HG03196 (cell line): ENCODE data around the gene NTSR1.

Experiments used
- ATAC-seq: cut with Tn5 transposase; IDR thresholded peaks from one replicate; pipeline ENCODE4 v1.9.1; 2021; ENCODE audit not compliant: unreplicated experiment

The NTSR1 gene

GRCh38 chr20:62797671-62798532 lies 89.3 kb downstream of the NTSR1 start:
- no peak for ATAC-seq

GRCh38 chr20:62799036-62799435 lies 90.4 kb downstream of the NTSR1 start:
- no peak for ATAC-seq

DNA sequence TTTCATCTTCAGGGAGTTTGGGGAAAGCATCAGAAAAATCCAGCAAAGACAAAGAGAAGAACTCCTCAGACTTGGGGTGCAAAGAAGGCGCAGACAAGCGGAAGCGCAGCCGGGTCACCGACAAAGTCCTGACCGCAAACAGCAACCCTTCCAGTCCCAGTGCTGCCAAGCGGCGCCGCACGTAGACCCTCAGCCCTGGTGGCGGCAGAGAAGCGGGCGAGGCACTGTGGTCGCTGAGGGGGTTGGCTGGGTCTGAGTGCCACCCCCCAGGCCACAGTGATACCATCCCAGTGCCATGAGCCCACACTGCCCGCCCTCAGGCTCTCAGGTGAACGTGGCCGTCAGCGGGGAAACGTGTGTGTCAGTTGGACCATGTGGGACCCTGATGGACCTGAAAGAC lies 90.8 kb downstream of the NTSR1 start:
- ATAC-seq = no peak

- ATAC-seq = no peak
Measured at GRCh38 chr20:62799873-62800272, 91.2 kb downstream of the NTSR1 start.

DNA sequence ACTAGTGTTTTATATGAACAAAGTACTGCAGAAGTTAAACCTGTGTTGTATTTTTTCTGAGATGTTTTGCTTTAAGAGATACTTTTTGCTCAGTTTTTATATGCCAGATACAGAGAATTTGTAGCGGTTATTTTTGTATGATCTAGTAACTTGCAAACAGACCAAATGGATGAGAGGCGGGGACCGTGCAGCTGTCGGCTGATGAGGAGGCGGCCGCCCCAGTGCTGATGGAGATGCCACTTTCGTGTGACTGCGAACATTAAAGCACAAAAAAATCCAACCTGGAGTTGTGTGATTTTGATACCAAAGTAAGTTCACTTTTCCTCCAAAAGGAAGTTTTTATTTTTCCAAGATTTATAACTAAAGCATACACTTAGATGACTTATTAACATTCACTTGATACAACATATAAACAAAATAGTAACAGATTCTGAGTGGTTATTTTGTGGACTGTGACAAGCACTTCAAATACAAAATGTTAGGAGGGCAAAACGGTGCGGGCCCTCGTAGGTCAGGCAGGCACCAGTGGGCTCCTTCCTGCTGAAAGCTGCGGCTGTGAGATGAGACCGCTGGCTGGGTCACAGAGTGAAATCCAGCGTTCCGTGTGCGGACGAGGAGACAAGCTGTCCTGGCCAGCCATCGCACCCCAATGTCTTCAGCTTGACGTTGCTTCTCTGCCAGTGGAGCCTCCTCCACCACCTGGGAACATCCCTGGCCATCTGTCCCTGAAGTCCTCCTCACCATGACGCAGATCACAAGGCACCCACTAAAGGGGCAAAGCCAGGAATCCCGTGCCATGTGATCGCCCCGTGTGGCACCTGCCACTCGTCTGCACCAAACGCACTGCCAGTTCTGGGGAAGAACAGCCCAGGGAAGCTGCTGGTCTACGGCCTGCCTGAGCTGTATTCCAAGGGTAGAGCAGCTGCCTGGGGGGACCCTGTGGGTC lies 92.0 kb downstream of the NTSR1 start:
- ATAC-seq = no peak

DNA sequence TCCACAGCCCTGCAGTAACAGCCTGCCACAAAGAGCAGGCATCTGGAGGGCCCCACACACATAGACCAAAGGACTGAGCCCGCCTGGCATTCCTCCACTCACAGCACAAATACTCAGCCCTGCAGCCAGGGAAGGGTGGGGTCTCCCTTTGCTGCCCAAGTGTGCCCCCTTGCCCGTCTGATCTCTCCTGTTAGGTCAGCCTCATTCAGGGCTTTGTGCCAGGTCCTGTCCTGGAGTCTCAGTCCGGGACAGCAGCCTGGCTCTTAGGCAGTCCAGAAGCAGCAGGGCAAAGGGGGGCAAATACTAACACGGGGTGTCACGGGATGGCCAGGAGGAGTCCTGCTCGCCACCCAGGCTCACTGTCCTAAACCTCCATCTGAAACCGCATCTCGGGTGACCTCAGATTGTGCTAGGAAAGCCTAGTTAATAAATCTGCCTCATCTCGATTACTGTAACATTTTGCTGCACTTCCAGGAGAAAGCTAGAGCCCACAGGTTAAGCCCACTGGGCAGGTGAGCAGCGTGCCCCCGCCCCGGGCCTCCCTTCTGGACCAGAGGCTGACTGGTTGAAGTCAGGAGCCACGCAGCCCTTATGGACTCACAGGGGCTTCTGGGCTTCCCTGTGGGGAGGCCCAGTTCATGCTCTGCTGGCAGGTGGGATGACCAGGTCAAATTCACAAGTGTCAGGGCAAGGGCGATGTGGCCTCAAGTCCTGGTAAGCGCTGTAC lies 92.8 kb downstream of the NTSR1 start:
- no peak for ATAC-seq

DNA sequence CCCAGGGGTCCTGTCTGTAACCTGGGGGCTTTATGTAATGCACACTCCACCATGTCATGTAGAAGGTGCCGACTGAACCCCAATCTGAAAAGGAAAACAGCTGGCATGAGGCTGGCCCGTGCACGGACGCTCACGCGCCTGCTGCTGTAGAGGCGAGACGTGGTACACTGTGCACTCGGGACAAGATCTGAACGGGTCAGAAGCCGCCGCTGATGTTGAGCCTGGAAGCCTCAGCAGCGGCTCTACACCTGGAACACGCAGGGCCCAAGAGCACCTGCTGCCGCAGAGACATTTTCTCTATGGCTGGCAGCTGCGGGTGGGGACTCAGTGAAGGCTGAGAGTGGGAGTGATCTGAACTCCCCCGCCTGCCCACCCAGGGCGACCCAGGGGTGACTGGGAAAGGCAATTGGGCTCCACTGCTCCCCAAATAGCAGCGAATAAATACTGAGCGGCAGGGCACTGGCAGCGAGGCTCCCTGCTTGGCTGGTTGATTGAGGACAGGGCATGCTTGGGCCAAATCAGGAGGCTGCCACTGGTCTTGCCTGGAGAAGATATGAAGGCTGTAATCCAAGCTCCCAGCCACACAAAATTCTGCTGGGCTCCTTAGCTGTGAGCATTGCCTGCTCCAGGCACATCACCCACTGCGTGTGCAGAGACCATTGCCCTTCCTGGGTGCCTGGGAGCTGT lies 93.5 kb downstream of the NTSR1 start:
- ATAC-seq = no peak

DNA sequence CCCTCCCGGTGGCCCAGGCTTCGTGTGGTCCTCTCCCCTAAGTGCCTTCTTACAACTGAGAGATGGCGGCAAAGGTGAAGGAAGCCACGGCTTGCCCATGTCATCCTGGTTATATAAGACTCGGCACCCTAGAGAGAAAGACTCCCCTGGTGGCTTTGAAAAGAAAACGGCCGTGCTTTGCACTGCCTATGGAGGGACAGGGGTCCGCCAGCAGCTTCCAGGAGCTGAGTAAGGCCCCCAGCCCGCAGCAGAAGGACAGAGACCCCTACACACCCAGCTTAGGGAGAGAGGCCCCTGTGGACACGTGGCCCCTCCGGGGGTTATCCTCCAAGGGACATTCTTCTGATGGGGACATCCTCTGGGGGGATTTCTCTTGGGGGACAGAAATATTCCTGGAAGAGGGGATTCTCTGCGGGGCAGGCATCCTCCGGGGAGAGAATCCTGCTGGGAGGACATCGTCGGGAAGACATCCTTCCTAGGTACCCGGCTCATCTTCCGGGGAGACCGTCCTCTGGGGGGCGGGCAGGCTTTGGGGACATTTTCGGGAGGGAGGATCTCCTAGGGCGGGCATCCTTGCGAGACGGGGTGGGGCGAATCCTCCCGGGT lies 95.5 kb downstream of the NTSR1 start:
- no peak for ATAC-seq

- ATAC-seq = no peak
Measured at GRCh38 chr20:62804627-62805154, 96.1 kb downstream of the NTSR1 start, which contains the start of gene OGFR. OGFR (plus strand) TSS chr20:62804835; CDS start chr20:62804860, 25 bp downstream.

DNA sequence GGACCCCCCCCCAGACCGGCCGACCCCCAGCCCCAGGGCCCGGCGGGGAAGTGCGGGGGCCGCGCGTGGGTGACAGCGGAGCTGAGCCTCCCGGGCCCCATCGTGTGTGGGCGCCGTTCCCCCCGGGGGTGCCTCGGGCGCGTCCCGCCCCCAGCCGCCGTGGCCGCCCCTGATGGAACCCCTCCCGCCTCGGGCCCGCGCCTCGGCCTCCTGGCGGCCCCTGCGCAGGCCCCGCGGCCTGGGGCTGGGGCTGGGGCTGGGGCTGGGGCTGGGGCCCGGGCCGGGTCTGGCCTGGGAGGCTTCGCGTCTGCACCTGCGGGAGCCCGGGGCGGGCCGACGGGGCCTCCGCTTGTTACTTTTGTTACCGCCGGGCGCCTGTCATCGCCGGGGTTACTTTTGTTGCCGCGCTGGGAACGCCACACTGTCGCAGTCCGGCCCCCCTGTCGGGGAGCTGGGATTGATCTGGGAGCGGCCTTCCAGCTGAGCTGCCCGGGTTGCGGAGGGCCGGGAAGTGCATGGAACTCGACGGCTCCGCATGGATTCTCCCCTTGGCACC lies 96.6 kb downstream of the NTSR1 start:
- ATAC-seq = no peak

GRCh38 chr20:62805711-62806382 lies 97.2 kb downstream of the NTSR1 start:
- no peak for ATAC-seq

GRCh38 chr20:62806383-62807050 lies 97.9 kb downstream of the NTSR1 start:
- ATAC-seq = no peak

DNA sequence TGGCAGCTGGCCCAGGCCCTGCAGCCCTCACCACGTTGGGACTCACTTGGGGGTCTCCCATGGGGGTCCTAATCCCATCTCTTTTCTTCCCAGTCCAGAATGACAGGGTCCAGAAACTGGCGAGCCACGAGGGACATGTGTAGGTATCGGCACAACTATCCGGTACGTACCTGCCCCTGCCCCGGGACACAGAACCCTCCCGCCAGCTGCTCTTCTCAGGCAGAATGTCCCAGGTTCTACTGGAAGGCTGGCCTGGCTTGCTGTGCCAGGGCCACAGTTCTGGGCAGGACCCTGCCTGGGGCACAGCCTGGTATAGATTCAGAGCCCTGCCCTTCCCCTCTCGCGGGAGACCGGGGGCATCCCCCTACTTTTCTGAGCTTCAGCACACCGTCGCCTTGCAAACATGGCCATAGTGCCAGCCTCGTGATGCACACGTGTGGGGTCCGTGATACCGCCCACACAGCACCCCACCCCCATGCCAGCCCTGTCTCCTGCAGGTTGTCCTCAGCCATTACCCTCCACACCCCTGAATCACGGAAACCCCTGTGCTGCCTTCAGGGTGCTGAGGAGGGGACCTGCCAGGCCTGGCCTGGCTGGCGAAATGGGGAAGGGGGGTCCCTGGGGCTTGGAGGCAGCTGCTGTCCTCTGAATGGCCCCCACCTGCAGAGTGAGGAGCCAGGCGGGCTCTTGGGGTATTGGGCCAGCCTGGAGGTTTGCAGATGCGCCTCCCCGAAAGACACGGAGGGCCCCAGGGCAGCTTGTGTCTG lies 99.0 kb downstream of the NTSR1 start:
- ATAC-seq = no peak

DNA sequence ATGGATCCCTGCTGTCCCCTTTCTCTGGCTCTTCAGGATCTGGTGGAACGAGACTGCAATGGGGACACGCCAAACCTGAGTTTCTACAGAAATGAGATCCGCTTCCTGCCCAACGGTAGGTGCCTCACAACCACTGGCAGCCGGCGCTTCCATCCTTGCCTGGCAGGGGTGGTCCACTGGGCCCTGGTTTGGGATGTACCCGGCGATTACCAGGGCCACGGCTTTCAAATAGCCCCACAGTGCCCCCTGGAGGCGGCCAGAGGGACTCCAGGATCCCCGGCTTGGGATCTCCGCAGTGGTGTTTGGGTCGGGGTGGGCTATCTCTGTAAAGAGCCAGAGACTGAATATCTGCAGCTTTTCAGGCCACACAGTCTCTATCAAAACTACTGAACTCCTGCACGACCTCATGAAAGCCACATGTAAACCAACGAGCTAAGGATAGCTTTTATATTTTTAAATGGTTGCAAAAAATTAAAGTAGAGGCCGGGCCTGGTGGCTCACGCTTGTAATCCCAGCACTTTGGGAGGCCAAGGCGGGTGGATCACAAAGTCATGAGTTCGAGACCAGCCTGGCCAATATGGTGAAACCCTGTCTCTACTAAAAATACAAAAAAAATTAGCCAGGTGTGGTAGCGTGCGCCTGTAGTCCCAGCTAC lies 99.7 kb downstream of the NTSR1 start:
- ATAC-seq = no peak

- ATAC-seq = no peak
Measured at GRCh38 chr20:62809530-62810428, 101.1 kb downstream of the NTSR1 start.

- ATAC-seq = no peak
Measured at GRCh38 chr20:62811320-62811719, 102.7 kb downstream of the NTSR1 start.
